GM13977 (cell line): Measurements from ENCODE around the gene ARHGDIB.

Experiments used
- DNase-seq: peaks from one replicate; pipeline ENCODE4 v3.0.0; 2012; ENCODE audit warnings: low spot score
- CTCF ChIP-seq: IDR thresholded peaks from 2 replicates; pipeline ENCODE4 v1.5.1; 2012; ENCODE audit warnings: mild to moderate bottlenecking, control low read depth; ENCODE audit not compliant: insufficient read depth; ENCODE audit errors: extremely low read depth, missing control alignments
- in situ Hi-C: fragments of 300-500 bp; cut with MboI; formaldehyde crosslinking; loops from one replicate; pipeline ENCODE4 v1.12.0; 2022; ENCODE audit warnings: low sequenced_read_pairs, low pct_unique_long_range_greater_than_20kb, mixed read lengths, inconsistent platforms; ENCODE audit not compliant: unreplicated experiment

Gene ARHGDIB

GRCh38 chr12:14934511-14934910 lies 26.9 kb downstream of the ARHGDIB start:
- TF ChIP-seq CTCF: no peak
- in situ Hi-C loops: no loop called here
- no peak for DNase-seq

- no peak for DNase-seq
- no peak for TF ChIP-seq CTCF
- in situ Hi-C loops: no loop called here
Observed at GRCh38 chr12:14931791-14932560, 29.4 kb downstream of the ARHGDIB start.

DNA sequence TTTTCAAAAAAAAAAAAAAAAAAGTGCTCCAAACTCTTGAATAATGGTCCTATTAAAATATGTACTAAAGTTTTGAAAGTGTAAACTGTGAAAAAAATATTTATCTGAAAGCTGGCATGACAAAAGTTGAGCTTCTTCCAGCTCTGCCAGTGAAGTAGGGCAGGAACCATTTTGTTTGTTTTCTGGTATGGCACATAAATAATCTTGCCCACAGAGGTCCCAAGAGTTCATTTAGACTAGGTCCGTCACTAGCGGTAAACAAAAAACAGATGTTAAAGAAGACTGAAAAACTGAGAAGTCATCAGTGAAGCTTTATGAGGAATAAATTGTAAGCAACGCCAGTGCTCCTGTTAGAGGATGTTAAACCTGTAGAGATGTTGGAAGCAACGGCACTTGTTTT lies 30.0 kb downstream of the ARHGDIB start:
- no peak for DNase-seq
- no peak for TF ChIP-seq CTCF
- in situ Hi-C loops: no loop called here

DNA sequence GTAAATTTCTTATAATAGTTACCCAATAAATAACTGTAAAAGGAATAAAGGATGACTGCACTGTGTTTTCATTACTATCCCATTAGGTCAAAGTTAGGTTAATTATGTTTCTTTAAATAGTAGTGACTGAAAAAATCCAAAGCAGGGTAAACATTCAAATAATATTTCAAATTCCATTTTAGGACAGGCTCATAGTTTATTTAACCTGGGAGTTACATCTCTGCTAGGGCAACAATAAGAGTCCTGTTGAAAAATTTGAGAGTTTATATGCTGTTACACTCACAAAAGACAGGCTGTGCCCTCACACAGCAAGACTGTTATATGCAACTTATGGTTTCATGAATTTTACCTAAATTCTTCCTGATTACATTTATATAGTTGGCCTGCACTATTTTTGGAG lies 31.1 kb downstream of the ARHGDIB start:
- in situ Hi-C loops: no loop called here
- TF ChIP-seq CTCF: no peak
- DNase-seq: no peak

- in situ Hi-C loops: no loop called here
- no peak for DNase-seq
- TF ChIP-seq CTCF: no peak
Observed at GRCh38 chr12:14928931-14929330, 32.5 kb downstream of the ARHGDIB start.

DNA sequence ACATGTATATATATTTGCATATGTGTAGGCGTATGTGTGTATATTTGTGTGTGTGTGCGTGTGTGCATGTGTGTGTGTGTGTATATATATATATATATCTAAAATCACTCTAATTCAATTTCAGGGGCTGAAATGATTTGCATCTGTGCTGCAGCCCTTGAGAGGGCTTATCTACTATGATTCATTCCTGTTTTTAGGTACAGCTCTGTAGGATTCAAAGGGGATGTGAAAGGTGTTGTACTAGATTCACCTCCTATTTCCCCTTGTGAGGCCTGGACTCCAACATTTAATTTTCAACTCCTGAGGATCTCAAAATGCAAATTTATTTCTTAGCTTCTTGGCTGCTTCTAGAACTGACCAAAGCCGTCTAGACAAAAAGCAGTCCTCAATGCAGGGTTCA lies 34.1 kb downstream of the ARHGDIB start:
- in situ Hi-C loops: no loop called here
- no peak for TF ChIP-seq CTCF
- DNase-seq: no peak

GRCh38 chr12:14924541-14924940 lies 36.9 kb downstream of the ARHGDIB start:
- DNase-seq: no peak
- no peak for TF ChIP-seq CTCF
- in situ Hi-C loops: no loop called here
